Esophagus muscularis mucosa (tissue), 3 donors: ENCODE data around the gene NXPE2.

Source experiments
- POLR2A ChIP-seq: fragments of 450-650 bp; IDR thresholded peaks from one replicate; pipeline ENCODE4 v1.6.1; 2017; ENCODE audit warnings: antibody characterized with exemption, moderate library complexity, mild to moderate bottlenecking, low read depth
- TF ChIP-seq, protein P1 (sequence below), 3 experiments: fragments of 200-600 bp in 2 of 3; fragments of 450-650 bp in 1 of 3; sonication (generic) in 2 of 3; IDR thresholded peaks; one replicate each; pipeline ENCODE4 v1.5.1; 2017 to 2019; ENCODE audit warnings: antibody characterized with exemption in 3 of 3, mild to moderate bottlenecking in 2 of 3, moderate library complexity in 1 of 3

DNA sequence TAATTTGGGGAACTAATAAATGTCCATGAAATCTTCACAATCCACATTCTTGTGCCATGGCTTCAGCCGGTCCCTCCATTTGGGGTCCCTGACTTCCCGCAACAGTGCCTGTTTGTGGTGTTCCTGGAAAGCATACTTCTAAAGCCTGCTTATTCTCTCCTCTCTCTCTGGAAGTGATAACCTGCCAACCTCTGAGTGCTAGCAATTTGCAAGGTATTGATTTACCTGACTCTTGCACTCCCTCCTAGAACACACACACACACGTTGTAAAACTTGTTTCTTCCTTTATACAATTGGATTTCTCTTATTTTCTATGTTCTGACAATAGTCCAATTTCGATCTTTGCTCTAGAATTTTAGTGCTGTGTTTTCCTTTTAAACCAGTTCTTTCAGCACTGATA lies 58.5 kb downstream of the NXPE2 start:
- TF ChIP-seq, protein P1, sequence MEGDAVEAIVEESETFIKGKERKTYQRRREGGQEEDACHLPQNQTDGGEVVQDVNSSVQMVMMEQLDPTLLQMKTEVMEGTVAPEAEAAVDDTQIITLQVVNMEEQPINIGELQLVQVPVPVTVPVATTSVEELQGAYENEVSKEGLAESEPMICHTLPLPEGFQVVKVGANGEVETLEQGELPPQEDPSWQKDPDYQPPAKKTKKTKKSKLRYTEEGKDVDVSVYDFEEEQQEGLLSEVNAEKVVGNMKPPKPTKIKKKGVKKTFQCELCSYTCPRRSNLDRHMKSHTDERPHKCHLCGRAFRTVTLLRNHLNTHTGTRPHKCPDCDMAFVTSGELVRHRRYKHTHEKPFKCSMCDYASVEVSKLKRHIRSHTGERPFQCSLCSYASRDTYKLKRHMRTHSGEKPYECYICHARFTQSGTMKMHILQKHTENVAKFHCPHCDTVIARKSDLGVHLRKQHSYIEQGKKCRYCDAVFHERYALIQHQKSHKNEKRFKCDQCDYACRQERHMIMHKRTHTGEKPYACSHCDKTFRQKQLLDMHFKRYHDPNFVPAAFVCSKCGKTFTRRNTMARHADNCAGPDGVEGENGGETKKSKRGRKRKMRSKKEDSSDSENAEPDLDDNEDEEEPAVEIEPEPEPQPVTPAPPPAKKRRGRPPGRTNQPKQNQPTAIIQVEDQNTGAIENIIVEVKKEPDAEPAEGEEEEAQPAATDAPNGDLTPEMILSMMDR (IDR thresholded peaks at IDR 0.05), result no peak
- TF ChIP-seq POLR2A, result no peak
